Measurements from ENCODE around the gene FILIP1L.
"Not testable (repeated sequence)": the region's sequence is repeated elsewhere in the genome, so short reads cannot be mapped to it uniquely, and the experiment has no call there.

FILIP1L gene

GRCh38 chr3:100062665-100063064, 51.6 kb downstream of the FILIP1L start:
- H3K36me3 ChIP-seq: no peaks in the 10 kb centered on the region
- H3K4me3 ChIP-seq (ENCODE audit: low read depth, low read length): no peak overlapping the region
- no peak for DNase-seq
- no peaks in the 10 kb centered on the region for H3K4me1 ChIP-seq
- no peaks in the 10 kb centered on the region for H3K27me3 ChIP-seq
- TF ChIP-seq CTCF (IDR thresholded peaks at IDR 0.05; ENCODE audit: low read depth, low read length): no peak
- H3K9me3 ChIP-seq: no peaks in the 10 kb centered on the region

- no peaks in the 10 kb centered on the region for H3K9me3 ChIP-seq
- no peaks in the 10 kb centered on the region for H3K4me1 ChIP-seq
- no peaks in the 10 kb centered on the region for H3K36me3 ChIP-seq
- no peak for DNase-seq
- no peaks in the 10 kb centered on the region for H3K27me3 ChIP-seq
- no peak for TF ChIP-seq CTCF (IDR thresholded peaks at IDR 0.05; ENCODE audit: low read depth, low read length)
- H3K4me3 ChIP-seq (ENCODE audit: low read depth, low read length): no peak overlapping the region
Measured at GRCh38 chr3:100060685-100061484, 53.4 kb downstream of the FILIP1L start.

- no peak for DNase-seq
- TF ChIP-seq CTCF (IDR thresholded peaks at IDR 0.05; ENCODE audit: low read depth, low read length): no peak
- H3K4me3 ChIP-seq (ENCODE audit: low read depth, low read length): no peak overlapping the region
- no peaks in the 10 kb centered on the region for H3K27me3 ChIP-seq
- H3K36me3 ChIP-seq: no peaks in the 10 kb centered on the region
- H3K4me1 ChIP-seq: no peaks in the 10 kb centered on the region
- H3K9me3 ChIP-seq: no peaks in the 10 kb centered on the region
Measured at GRCh38 chr3:100059472-100059871, 54.8 kb downstream of the FILIP1L start.

- H3K27me3 ChIP-seq: no peaks in the 10 kb centered on the region
- H3K9me3 ChIP-seq: no peaks in the 10 kb centered on the region
- no peaks in the 10 kb centered on the region for H3K4me1 ChIP-seq
- no peak for TF ChIP-seq CTCF (IDR thresholded peaks at IDR 0.05; ENCODE audit: low read depth, low read length)
- no peaks in the 10 kb centered on the region for H3K36me3 ChIP-seq
- H3K4me3 ChIP-seq (ENCODE audit: low read depth, low read length): no peak overlapping the region
- DNase-seq: no peak
Measured at GRCh38 chr3:100057716-100058575, 56.4 kb downstream of the FILIP1L start.

GRCh38 chr3:100053951-100054620, 60.2 kb downstream of the FILIP1L start:
- Histone ChIP-seq H3K4me3 (ENCODE audit: low read depth, low read length) (no peak overlapping the region), H3K27me3 (no peaks in the 10 kb centered on the region), H3K9me3 (no peaks in the 10 kb centered on the region), H3K36me3 (no peaks in the 10 kb centered on the region), H3K4me1 (no peaks in the 10 kb centered on the region)
- TF ChIP-seq CTCF (IDR thresholded peaks at IDR 0.05; ENCODE audit: low read depth, low read length): no peak
- DNase-seq: no peak

- not testable (repeated sequence) for H3K36me3 ChIP-seq; DNase-seq; H3K9me3 ChIP-seq; H3K4me1 ChIP-seq; H3K27me3 ChIP-seq; H3K4me3 ChIP-seq (ENCODE audit: low read depth, low read length)
Measured at GRCh38 chr3:100051513-100051912, 62.8 kb downstream of the FILIP1L start.

Data from BE2C (cell line).